Activated CD4-positive, alpha-beta T cell treated with anti-CD3 and anti-CD28 coated beads, Interleukin-2, amount 10 ng/mL, durations not matched to agents 24 days and 14 days (primary cell): Measurements from ENCODE around the gene NR2F1. TPM values are rescaled to one million over a fixed set of nuclear protein-coding genes. Genes with fewer than 3 reads are reported as not detected.

Experiments used
- DNase-seq: peaks from one replicate; pipeline ENCODE4 v3.0.0; 2022
- H3K27ac Mint-ChIP-seq: one replicate; pipeline ENCODE4 v1.8.0; 2022; ENCODE audit warnings: mild to moderate bottlenecking, mixed read lengths
- H3K27me3 Mint-ChIP-seq: one replicate; pipeline ENCODE4 v1.8.0; 2022; ENCODE audit warnings: mixed read lengths
- H3K36me3 Mint-ChIP-seq: one replicate; pipeline ENCODE4 v1.8.0; 2022; ENCODE audit warnings: low read depth, mild to moderate bottlenecking, mixed read lengths
- H3K4me1 Mint-ChIP-seq: one replicate; pipeline ENCODE4 v1.8.0; 2021; ENCODE audit warnings: mixed read lengths
- H3K4me3 Mint-ChIP-seq: one replicate; pipeline ENCODE4 v1.8.0; 2022; ENCODE audit warnings: mild to moderate bottlenecking, moderate library complexity, mixed read lengths
- H3K9me3 Mint-ChIP-seq: one replicate; pipeline ENCODE4 v1.8.0; 2021; ENCODE audit warnings: mixed read lengths
- intact Hi-C: fragments of 100-400 bp; cut with micrococcal nuclease; formaldehyde crosslinking; loops from one replicate; pipeline ENCODE4 v1.15.1; 2023
- total RNA-seq: library from RNA; stranded (reverse); gene quantifications from 2 replicates; pipeline ENCODE4 v1.2.3, GENCODE V29; 2022

NR2F1 gene
- total RNA-seq, 1 donor from 2014 or later, result not detected

GRCh38 chr5:93591323-93591945, 8.4 kb downstream of the NR2F1 start:
- H3K27ac Mint-ChIP-seq, result no peak overlapping the region
- no peak for DNase-seq
- H3K36me3 Mint-ChIP-seq, result peaks cover 15% of the 10 kb centered on the region
- peaks cover 20% of the 10 kb centered on the region for H3K9me3 Mint-ChIP-seq
- peaks cover 10% of the 10 kb centered on the region for H3K4me1 Mint-ChIP-seq
- H3K27me3 Mint-ChIP-seq, result peaks cover 90% of the 10 kb centered on the region
- H3K4me3 Mint-ChIP-seq, result no peak overlapping the region
- intact Hi-C loops, result no loop called here

GRCh38 chr5:93592883-93593282, 9.9 kb downstream of the NR2F1 start:
- Mint-ChIP-seq H3K36me3 (peaks cover 10% of the 10 kb centered on the region), H3K9me3 (peaks cover 15% of the 10 kb centered on the region), H3K27me3 (peaks cover 84% of the 10 kb centered on the region), H3K27ac (no peak overlapping the region), H3K4me1 (peaks cover 5% of the 10 kb centered on the region), H3K4me3 (no peak overlapping the region)
- intact Hi-C loops, result no loop called here
- DNase-seq, result no peak

GRCh38 chr5:93593476-93594131, 10.6 kb downstream of the NR2F1 start:
- Mint-ChIP-seq H3K27me3 (peaks cover 85% of the 10 kb centered on the region), H3K27ac (no peak overlapping the region), H3K4me1 (peaks cover 5% of the 10 kb centered on the region), H3K36me3 (peaks cover 8% of the 10 kb centered on the region), H3K9me3 (peaks cover 14% of the 10 kb centered on the region), H3K4me3 (no peak overlapping the region)
- DNase-seq, result no peak
- intact Hi-C loops, result no loop called here

GRCh38 chr5:93594591-93595419, 11.8 kb downstream of the NR2F1 start:
- Mint-ChIP-seq H3K27ac (no peak overlapping the region), H3K4me3 (no peak overlapping the region), H3K9me3 (peaks cover 9% of the 10 kb centered on the region), H3K4me1 (peaks cover 1% of the 10 kb centered on the region), H3K27me3 (peaks cover 73% of the 10 kb centered on the region), H3K36me3 (peaks cover 3% of the 10 kb centered on the region)
- DNase-seq, result peak; percentile 55
- intact Hi-C loops, result no loop called here

- Mint-ChIP-seq H3K36me3 (peaks cover 3% of the 10 kb centered on the region), H3K9me3 (peaks cover 9% of the 10 kb centered on the region), H3K4me3 (no peak overlapping the region), H3K4me1 (peaks cover 1% of the 10 kb centered on the region), H3K27ac (peak overlapping the region; percentile 48), H3K27me3 (peaks cover 66% of the 10 kb centered on the region)
- intact Hi-C loops, result no loop called here
- peak; percentile 52 for DNase-seq
Measured at GRCh38 chr5:93595420-93596147, 12.6 kb downstream of the NR2F1 start.

- peaks cover 59% of the 10 kb centered on the region for H3K27me3 Mint-ChIP-seq
- peak overlapping the region; percentile 48 for H3K27ac Mint-ChIP-seq
- H3K4me3 Mint-ChIP-seq, result no peak overlapping the region
- H3K36me3 Mint-ChIP-seq, result peaks cover 3% of the 10 kb centered on the region
- peaks cover 9% of the 10 kb centered on the region for H3K9me3 Mint-ChIP-seq
- intact Hi-C loops, result no loop called here
- no peak for DNase-seq
- H3K4me1 Mint-ChIP-seq, result peaks cover 1% of the 10 kb centered on the region
Measured at GRCh38 chr5:93596310-93596675, 13.3 kb downstream of the NR2F1 start.

GRCh38 chr5:93596676-93597490, 13.9 kb downstream of the NR2F1 start:
- Mint-ChIP-seq H3K4me1 (peaks cover 1% of the 10 kb centered on the region), H3K27me3 (peaks cover 53% of the 10 kb centered on the region), H3K9me3 (peaks cover 9% of the 10 kb centered on the region), H3K4me3 (no peak overlapping the region), H3K27ac (no peak overlapping the region), H3K36me3 (peaks cover 3% of the 10 kb centered on the region)
- intact Hi-C loops, result no loop called here
- peak; percentile 53 for DNase-seq

GRCh38 chr5:93598091-93599000, 15.3 kb downstream of the NR2F1 start:
- DNase-seq, result peak; percentile 47
- peaks cover 1% of the 10 kb centered on the region for H3K4me1 Mint-ChIP-seq
- no peak overlapping the region for H3K4me3 Mint-ChIP-seq
- peaks cover 49% of the 10 kb centered on the region for H3K27me3 Mint-ChIP-seq
- intact Hi-C loops, result no loop called here
- H3K36me3 Mint-ChIP-seq, result peaks cover 3% of the 10 kb centered on the region
- no peak overlapping the region for H3K27ac Mint-ChIP-seq
- peaks cover 13% of the 10 kb centered on the region for H3K9me3 Mint-ChIP-seq

- Mint-ChIP-seq H3K27ac (no peak overlapping the region), H3K4me3 (no peak overlapping the region), H3K9me3 (peaks cover 10% of the 10 kb centered on the region), H3K27me3 (peaks cover 48% of the 10 kb centered on the region), H3K36me3 (peaks cover 5% of the 10 kb centered on the region), H3K4me1 (peaks cover 3% of the 10 kb centered on the region)
- peak; percentile 44 for DNase-seq
- intact Hi-C loops, result no loop called here
Measured at GRCh38 chr5:93599001-93599379, 16.0 kb downstream of the NR2F1 start.

- DNase-seq, result no peak
- Mint-ChIP-seq H3K4me1 (peaks cover 3% of the 10 kb centered on the region), H3K9me3 (peaks cover 9% of the 10 kb centered on the region), H3K27me3 (peaks cover 46% of the 10 kb centered on the region), H3K4me3 (no peak overlapping the region), H3K36me3 (peaks cover 5% of the 10 kb centered on the region), H3K27ac (no peak overlapping the region)
- intact Hi-C loops, result no loop called here
Measured at GRCh38 chr5:93599399-93600120, 16.5 kb downstream of the NR2F1 start.

GRCh38 chr5:93600409-93601070, 17.5 kb downstream of the NR2F1 start:
- H3K4me3 Mint-ChIP-seq, result no peak overlapping the region
- H3K4me1 Mint-ChIP-seq, result peaks cover 5% of the 10 kb centered on the region
- H3K27me3 Mint-ChIP-seq, result peaks cover 46% of the 10 kb centered on the region
- intact Hi-C loops, result no loop called here
- H3K36me3 Mint-ChIP-seq, result peaks cover 8% of the 10 kb centered on the region
- no peak overlapping the region for H3K27ac Mint-ChIP-seq
- DNase-seq, result no peak
- H3K9me3 Mint-ChIP-seq, result peaks cover 9% of the 10 kb centered on the region
